DND-41 (cell line): Measurements from ENCODE around the gene PXN.

ENCODE experiments used
- ATAC-seq: fragments of 200-7000 bp; cut with Tn5 transposase; 3 replicates; pipeline ENCODE4 v1.9.1; 2021; ENCODE audit warnings: low read depth; ENCODE audit not compliant: insufficient read depth
- DNase-seq: peaks from one replicate; pipeline ENCODE4 v3.0.0-alpha.2; 2020
- H2AFZ ChIP-seq: 2 replicates; pipeline ENCODE4 v1.6.0; 2012; ENCODE audit warnings: low read depth, low read length
- H3K27ac ChIP-seq: 2 replicates; pipeline ENCODE4 v1.5.1; 2012; ENCODE audit warnings: low read length, inconsistent platforms
- H3K27me3 ChIP-seq: fragments of 200-600 bp; sonication (generic); 2 replicates; pipeline ENCODE4 v1.6.0; 2012; ENCODE audit warnings: low read length, mild to moderate bottlenecking, inconsistent platforms; ENCODE audit not compliant: insufficient read depth, poor library complexity
- H3K36me3 ChIP-seq: 2 replicates; pipeline ENCODE4 v1.5.1; 2012; ENCODE audit warnings: low read length, inconsistent platforms; ENCODE audit not compliant: insufficient read depth
- H3K4me1 ChIP-seq: 2 replicates; pipeline ENCODE4 v1.5.1; 2012; ENCODE audit warnings: mild to moderate bottlenecking, low read length; ENCODE audit not compliant: insufficient read depth
- H3K4me2 ChIP-seq: 2 replicates; pipeline ENCODE4 v1.6.0; 2012; ENCODE audit warnings: mild to moderate bottlenecking, moderate library complexity, low read length, inconsistent platforms; ENCODE audit not compliant: insufficient read depth
- H3K4me3 ChIP-seq, 2 experiments: fragments of 200-600 bp in 1 of 2; shearing (Covaris generic) in 1 of 2; 2 replicates each; pipeline ENCODE4 v1.5.1; 2012 to 2016; ENCODE audit warnings: inconsistent platforms in 2 of 2, low read length in 2 of 2, mild to moderate bottlenecking in 2 of 2, low read depth in 1 of 2, moderate library complexity in 1 of 2
- H3K79me2 ChIP-seq: 2 replicates; pipeline ENCODE4 v1.6.0; 2012; ENCODE audit warnings: low read length, inconsistent platforms; ENCODE audit not compliant: insufficient read depth
- H3K9ac ChIP-seq: 2 replicates; pipeline ENCODE4 v1.6.0; 2012; ENCODE audit warnings: low read depth, mild to moderate bottlenecking, inconsistent platforms, low read length, moderate library complexity
- H3K9me3 ChIP-seq: 2 replicates; pipeline ENCODE4 v1.5.1; 2012; ENCODE audit warnings: low read length, moderate library complexity, mild to moderate bottlenecking, inconsistent platforms; ENCODE audit not compliant: insufficient read depth, severe bottlenecking
- H4K20me1 ChIP-seq: 2 replicates; pipeline ENCODE4 v1.6.0; 2012; ENCODE audit warnings: low read length; ENCODE audit not compliant: insufficient read depth
- CTCF ChIP-seq: IDR thresholded peaks from 2 replicates; pipeline ENCODE4 v1.5.1; 2012; ENCODE audit warnings: borderline replicate concordance, low read length, moderate library complexity, mild to moderate bottlenecking; ENCODE audit not compliant: poor library complexity, severe bottlenecking; ENCODE audit errors: extremely low read depth
- EZH2 ChIP-seq: IDR thresholded peaks from 3 replicates; pipeline ENCODE4 v1.6.1; 2012; ENCODE audit warnings: borderline replicate concordance, low read depth, mild to moderate bottlenecking, moderate library complexity, low read length, inconsistent platforms; ENCODE audit not compliant: severe bottlenecking

The PXN gene

GRCh38 chr12:120230974-120231315, 34.6 kb downstream of the PXN start:
- DNase-seq (peak; percentile 28), ATAC-seq (no peak)
- H3K27ac ChIP-seq: peak overlapping the region; percentile 37
- H4K20me1 ChIP-seq: peaks cover 7% of the 10 kb centered on the region; the same call in 1 of the 2 replicates
- H2AFZ ChIP-seq: peak overlapping the region; percentile 33
- no peaks in the 10 kb centered on the region for H3K36me3 ChIP-seq
- H3K79me2 ChIP-seq: no peaks in the 10 kb centered on the region
- H3K27me3 ChIP-seq: no peaks in the 10 kb centered on the region
- no peak overlapping the region for H3K9ac ChIP-seq
- H3K4me3 ChIP-seq: no peak overlapping the region
- TF ChIP-seq CTCF (no peak), EZH2 (no peak)
- H3K4me1 ChIP-seq: peaks cover 33% of the 10 kb centered on the region
- peak overlapping the region; percentile 3; the same call in 1 of the 2 replicates for H3K4me2 ChIP-seq
- H3K9me3 ChIP-seq: no peaks in the 10 kb centered on the region

- peak overlapping the region; percentile 3; the same call in 1 of the 2 replicates for H3K4me2 ChIP-seq
- ATAC-seq (no peak), DNase-seq (no peak)
- no peaks in the 10 kb centered on the region for H3K27me3 ChIP-seq
- H3K9me3 ChIP-seq: no peaks in the 10 kb centered on the region
- H2AFZ ChIP-seq: no peak overlapping the region
- no peak overlapping the region for H3K9ac ChIP-seq
- TF ChIP-seq CTCF (no peak), EZH2 (no peak)
- peak overlapping the region; percentile 37 for H3K27ac ChIP-seq
- H3K4me3 ChIP-seq: no peak overlapping the region
- H3K36me3 ChIP-seq: no peaks in the 10 kb centered on the region
- H3K4me1 ChIP-seq: peaks cover 33% of the 10 kb centered on the region
- H4K20me1 ChIP-seq: peaks cover 7% of the 10 kb centered on the region; the same call in 1 of the 2 replicates
- H3K79me2 ChIP-seq: no peaks in the 10 kb centered on the region
These were observed 35.1 kb downstream of the PXN start for GRCh38 chr12:120230326-120230973.

- H2AFZ ChIP-seq: no peak overlapping the region
- peaks cover 33% of the 10 kb centered on the region for H3K4me1 ChIP-seq
- no peaks in the 10 kb centered on the region for H3K9me3 ChIP-seq
- ATAC-seq (no peak), DNase-seq (no peak)
- TF ChIP-seq CTCF (no peak), EZH2 (no peak)
- H3K27me3 ChIP-seq: no peaks in the 10 kb centered on the region
- no peaks in the 10 kb centered on the region for H3K36me3 ChIP-seq
- no peak overlapping the region for H3K27ac ChIP-seq
- H4K20me1 ChIP-seq: peaks cover 2% of the 10 kb centered on the region; the same call in 1 of the 2 replicates
- no peak overlapping the region for H3K4me2 ChIP-seq
- H3K79me2 ChIP-seq: no peaks in the 10 kb centered on the region
- H3K4me3 ChIP-seq: no peak overlapping the region
- no peak overlapping the region for H3K9ac ChIP-seq
These were observed 35.8 kb downstream of the PXN start for GRCh38 chr12:120229487-120230325.
